NCI-H2029 treated with DMSO at 0.1 percent for 48 hours (cell line): ENCODE data around the gene SOBP.

Source experiments
- DNase-seq: peaks from one replicate; lab custom pipeline; 2025; lab: John Stamatoyannopoulos, UW

SOBP gene

GRCh38 chr6:107692351-107692750 is 202.4 kb downstream of the SOBP start:
- DNase-seq, result no peak

- DNase-seq, result no peak
Measured at GRCh38 chr6:107695061-107695720, 205.3 kb downstream of the SOBP start.

DNA sequence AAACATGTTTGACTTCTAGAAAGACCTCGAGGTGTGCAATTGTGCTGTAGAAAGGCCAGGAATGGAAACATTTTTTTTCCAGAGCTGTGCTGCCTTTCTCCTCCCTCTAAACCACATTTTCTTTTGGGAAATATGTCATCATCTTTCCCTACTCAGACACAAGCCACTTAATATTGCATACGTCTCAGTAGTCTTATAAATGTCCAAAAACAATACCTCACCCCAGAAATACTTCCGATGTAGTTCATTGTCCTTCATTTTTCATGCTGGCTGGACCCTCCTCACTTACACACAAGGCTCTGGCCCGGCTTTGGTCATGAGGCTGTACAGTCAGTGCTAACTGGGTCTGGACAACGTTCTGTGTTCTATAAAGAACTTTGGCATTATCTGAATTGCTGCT is 207.8 kb downstream of the SOBP start:
- no peak for DNase-seq

DNA sequence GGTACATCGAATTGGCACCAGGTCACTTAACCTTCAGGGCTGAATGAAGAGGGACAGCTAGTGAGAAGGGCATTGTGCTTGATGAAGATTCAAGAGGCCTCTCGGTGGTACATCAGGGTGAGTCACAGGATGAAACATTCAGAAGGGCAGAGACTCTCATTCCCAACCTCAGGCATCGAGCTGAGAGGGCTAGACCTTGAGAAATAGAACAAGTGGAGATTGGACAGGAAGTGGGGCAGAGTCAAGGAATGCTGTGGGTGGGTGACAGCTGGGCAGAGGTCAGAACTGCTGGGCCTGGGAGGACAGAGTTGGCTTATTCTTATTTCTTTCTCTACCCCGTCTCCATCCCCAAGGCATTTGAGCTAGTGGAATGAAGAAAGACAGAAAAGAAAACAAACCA is 208.2 kb downstream of the SOBP start:
- no peak for DNase-seq

GRCh38 chr6:107699254-107699653 is 209.3 kb downstream of the SOBP start:
- no peak for DNase-seq

- DNase-seq, result no peak
Measured at GRCh38 chr6:107699697-107700325, 209.9 kb downstream of the SOBP start.

- DNase-seq, result no peak
Measured at GRCh38 chr6:107703606-107704005, 213.7 kb downstream of the SOBP start.

DNA sequence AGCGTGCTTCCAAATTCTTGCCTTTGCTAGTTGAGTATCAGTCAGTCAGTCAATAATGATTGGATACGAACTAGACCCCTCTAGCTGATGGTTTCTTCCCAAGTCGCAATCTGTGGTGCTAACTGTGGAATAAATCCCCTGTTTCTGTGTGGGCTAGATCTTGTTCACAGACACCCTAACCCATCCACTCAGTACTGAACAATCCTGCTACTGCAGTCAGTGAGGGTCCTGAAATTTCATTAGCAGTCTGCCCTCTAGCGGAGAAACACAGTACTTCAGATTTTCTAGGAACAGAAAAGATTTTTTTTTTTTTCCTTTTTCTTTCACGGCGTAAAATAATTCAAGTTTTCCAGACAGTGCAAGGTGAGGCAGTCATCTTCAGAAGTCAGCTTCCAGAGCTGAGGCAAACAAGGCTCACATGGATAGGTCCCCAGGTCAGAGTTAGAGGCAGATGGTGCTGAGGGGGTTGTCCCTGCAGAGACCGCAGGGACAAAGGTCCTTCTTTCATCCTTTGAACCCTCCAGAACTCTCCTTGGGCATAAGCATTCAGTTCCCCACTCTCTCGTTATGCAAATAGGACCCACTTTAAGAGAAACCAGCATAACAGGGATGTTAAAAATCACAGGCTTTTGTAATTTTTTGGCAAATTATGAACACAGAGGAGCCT is 214.6 kb downstream of the SOBP start:
- no peak for DNase-seq

GRCh38 chr6:107706516-107707115 is 216.7 kb downstream of the SOBP start:
- DNase-seq, result no peak

DNA sequence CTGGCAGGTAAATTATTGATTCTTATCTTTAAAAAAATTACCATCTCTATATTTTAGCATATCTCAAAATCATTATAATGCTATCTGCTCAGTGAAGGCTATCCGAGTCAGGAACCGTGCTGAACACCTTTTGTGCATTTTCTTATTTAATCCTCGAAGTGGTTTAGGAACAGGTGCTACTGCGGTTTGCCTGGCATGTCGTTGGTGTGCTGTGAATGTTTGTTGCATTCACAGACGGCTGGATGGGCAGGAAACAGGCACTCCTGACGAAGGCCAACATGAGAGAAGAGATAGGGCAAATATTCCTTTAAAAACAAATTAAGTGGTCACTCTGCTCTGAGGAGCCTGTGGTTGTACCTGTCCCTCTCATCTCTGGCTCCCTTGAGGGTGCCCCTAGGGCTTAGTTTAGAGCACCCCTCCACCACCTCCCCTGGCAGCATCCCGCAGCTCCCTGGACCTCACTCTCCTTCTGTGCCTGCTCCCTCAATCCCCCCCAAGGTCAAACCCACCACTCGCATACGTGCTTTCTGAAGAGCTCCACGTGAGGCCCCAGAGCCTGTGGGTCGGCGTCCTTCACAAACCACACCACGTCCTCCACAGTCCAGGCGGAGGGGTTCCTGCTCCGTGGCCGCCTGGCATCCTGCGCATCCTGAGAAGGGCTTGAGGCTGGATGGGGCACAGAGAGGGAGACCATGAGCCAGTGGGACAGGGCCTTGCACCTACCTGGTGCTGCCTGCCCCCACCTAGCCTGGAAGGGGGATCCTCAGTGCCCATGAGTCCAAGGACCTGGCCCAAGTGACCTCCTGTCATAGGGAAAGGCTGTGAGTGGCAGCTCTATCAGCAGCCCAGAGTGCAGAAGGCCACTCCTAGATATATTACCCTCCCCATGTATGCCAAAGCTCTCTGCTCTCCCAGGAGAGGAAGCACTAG is 217.7 kb downstream of the SOBP start:
- DNase-seq, result peak; percentile 90

DNA sequence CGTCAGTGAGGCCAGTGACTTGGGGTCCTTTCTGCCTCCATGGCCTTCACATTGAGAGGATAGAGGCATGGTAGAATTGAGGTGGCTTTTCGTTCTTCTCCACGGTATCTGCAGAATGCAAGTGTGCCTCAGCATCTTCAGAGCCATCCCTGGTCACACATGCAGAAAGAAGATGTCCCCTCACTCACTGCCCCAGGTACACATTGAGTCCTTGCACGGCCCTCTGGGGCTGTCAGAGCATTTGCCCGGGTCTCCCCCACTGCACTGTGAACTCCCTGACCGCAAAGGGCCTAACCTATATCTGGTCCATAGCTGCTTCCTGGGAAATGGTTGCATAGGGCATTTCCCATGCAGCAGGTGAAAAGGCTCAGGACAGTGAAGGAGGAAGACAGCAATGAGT is 218.5 kb downstream of the SOBP start:
- no peak for DNase-seq

DNA sequence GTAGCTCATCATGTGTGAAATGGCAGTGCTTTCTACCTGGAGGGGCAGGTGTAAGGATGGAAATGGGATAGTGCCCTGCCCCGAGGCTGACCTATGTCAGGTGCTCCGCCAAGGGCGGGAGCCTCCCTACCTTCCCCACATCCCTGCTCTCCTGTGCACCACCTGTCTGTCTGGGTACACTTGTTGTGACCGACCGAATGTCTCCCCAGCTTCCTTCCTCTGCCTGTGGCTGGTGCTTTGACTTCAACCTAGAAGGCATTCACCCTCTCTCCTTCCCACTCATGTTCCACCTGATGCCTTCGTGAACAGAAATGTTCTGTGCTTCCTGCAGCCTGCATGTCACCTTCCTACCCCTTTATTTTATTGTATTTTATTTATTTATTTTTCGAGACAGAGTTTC is 219.4 kb downstream of the SOBP start:
- DNase-seq, result no peak
